T-helper 1 cell treated with Interleukin-12 subunit alpha and Interleukin-12 subunit beta and Interleukin-4 antibody, amounts not matched to agents 30 ng/mL and 1 ng/mL, for 36 hours (primary cell): ENCODE data around the gene TTC28. TPM values are rescaled to one million over a fixed set of nuclear protein-coding genes. Genes with fewer than 3 reads are reported as not detected.
"Not testable (repeated sequence)": the region's sequence is repeated elsewhere in the genome, so short reads cannot be mapped to it uniquely, and the experiment has no call there.

ENCODE experiments used
- intact Hi-C: fragments of 100-400 bp; cut with micrococcal nuclease; formaldehyde crosslinking; loops from one replicate; pipeline ENCODE4 v1.15.1; 2024
- total RNA-seq: library from RNA; stranded (reverse); gene quantifications from 2 replicates; pipeline ENCODE4 v1.2.3, GENCODE V29; 2022

TTC28 gene
- total RNA-seq, 1 donor from 2014 or later = 3.1 TPM

DNA sequence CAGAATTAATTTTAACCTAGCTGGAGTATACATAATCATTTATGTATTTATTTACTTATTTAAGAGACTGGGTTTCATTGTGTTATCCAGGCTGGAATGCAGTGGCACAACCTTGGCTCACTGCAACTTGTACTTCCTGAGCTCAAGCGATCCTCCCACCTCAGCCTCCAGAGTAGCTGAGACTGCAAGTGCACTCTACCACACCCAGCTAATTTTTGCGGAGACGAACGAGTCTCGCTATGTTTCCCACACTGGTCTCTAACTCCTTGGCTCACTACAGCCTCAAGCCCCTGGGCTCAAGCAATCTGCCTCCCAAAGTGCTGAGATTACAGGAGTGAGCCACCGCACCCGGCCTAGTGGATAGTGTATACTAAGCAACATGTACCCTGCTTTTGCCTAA lies 1.5 kb downstream of the TTC28 start:
- intact Hi-C loops = not testable (repeated sequence)

GRCh38 chr22:28674121-28674563 lies 5.5 kb downstream of the TTC28 start:
- intact Hi-C loops = loop anchor here (1.0 to 5.0 kb wide), 5 partner anchors 40 to 282 kb away; partner anchors contain the start of genes HSCB and ZNRF3

GRCh38 chr22:28670756-28671155 lies 8.9 kb downstream of the TTC28 start:
- intact Hi-C loops = loop anchor here (5.0 kb wide), 1 partner anchor 212 kb away; the partner anchor contains the start of gene ZNRF3

GRCh38 chr22:28670161-28670560 lies 9.5 kb downstream of the TTC28 start:
- intact Hi-C loops = loop anchor here (5.0 kb wide), 1 partner anchor 212 kb away; the partner anchor contains the start of gene ZNRF3

DNA sequence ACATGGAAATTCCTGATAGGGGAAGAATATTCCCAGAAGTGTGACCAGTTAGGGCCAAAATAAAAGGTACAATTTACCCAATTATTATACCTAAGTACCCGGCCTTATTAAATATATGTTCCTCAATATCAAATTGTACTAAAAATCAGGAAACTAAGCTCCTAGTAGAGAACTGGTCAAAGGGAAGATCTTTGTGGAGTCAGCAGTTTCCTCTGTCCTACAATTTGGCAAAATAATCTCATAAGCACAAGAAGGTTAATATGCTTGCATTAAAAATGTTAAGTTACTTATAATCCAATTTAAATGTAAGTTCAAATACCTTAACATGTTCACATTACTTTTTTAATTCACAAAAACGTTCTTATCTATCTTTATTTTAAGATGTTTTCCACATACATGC lies 10.3 kb downstream of the TTC28 start:
- intact Hi-C loops = no loop called here

- intact Hi-C loops = not testable (repeated sequence)
Observed at GRCh38 chr22:28663569-28663942, 16.1 kb downstream of the TTC28 start.

GRCh38 chr22:28658448-28658847 lies 21.2 kb downstream of the TTC28 start:
- intact Hi-C loops = no loop called here

GRCh38 chr22:28656181-28656580 lies 23.5 kb downstream of the TTC28 start:
- intact Hi-C loops = no loop called here

- intact Hi-C loops = no loop called here
Observed at GRCh38 chr22:28650463-28650862, 29.2 kb downstream of the TTC28 start.

DNA sequence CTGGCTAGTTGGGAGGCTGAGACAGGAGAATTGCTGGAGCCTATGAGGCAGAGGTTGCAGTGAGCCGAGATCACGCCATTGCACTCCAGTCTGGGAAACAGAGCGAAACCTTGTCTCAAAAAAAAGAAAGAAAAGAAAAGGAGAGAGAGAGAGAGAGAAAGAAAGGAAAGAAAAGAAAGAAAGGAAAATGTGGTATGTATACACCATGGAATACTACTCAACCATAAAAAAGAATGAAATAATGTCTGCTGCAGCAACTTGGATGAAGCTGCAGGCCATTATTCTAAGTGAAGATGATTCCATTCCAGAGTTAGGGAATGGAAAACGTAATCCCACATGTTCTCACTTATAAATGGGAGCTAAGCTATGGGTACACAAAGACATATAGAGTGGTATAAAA lies 30.8 kb downstream of the TTC28 start:
- intact Hi-C loops = no loop called here

- intact Hi-C loops = no loop called here
Observed at GRCh38 chr22:28647216-28647615, 32.4 kb downstream of the TTC28 start.

GRCh38 chr22:28639321-28639720 lies 40.3 kb downstream of the TTC28 start:
- intact Hi-C loops = no loop called here

- intact Hi-C loops = no loop called here
Observed at GRCh38 chr22:28637225-28637624, 42.4 kb downstream of the TTC28 start.

- intact Hi-C loops = no loop called here
Observed at GRCh38 chr22:28630177-28630574, 49.5 kb downstream of the TTC28 start.

- intact Hi-C loops = no loop called here
Observed at GRCh38 chr22:28629420-28630176, 50.0 kb downstream of the TTC28 start.

GRCh38 chr22:28628766-28629165 lies 50.9 kb downstream of the TTC28 start:
- intact Hi-C loops = no loop called here

- intact Hi-C loops = no loop called here
Observed at GRCh38 chr22:28627791-28628190, 51.8 kb downstream of the TTC28 start.

- intact Hi-C loops = no loop called here
Observed at GRCh38 chr22:28620244-28620922, 59.3 kb downstream of the TTC28 start.

DNA sequence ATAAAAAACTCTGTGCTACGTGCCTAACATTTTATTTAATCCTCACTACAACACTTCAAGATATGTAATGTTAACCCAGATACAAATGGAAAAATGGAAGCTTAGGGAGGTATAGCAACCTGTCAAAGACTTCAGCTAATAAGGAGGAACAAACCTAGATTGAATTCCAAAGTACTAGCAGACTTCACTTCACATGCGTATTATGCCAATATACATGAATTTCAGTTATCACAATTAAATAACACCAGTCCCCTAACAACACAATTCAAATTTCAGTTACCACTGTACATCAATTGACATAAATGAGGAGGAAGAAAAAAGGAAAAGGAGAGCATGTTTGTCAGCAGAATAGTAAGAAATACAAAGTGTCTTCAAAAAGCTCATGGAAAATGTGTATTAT lies 60.4 kb downstream of the TTC28 start:
- intact Hi-C loops = no loop called here

DNA sequence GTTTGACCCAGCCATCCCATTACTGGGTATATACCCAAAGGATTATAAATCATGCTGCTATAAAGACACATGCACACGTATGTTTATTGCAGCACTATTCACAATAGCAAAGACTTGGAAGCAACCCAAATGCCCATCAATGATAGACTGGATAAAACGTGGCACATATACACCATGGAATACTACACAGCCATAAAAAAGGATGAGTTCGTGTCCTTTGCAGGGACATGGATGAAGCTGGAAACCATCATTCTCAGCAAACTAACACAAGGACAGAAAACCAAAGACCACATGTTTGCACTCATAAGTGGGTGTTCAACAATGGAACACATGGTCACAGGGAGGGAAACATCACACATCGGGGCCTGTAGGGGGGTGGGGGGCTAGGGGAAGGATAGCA lies 64.2 kb downstream of the TTC28 start:
- intact Hi-C loops = not testable (repeated sequence)

- intact Hi-C loops = loop anchor here (10.0 kb wide), 1 partner anchor 115 kb away; no protein-coding TSS in a partner anchor
Observed at GRCh38 chr22:28609921-28610320, 69.7 kb downstream of the TTC28 start.

DNA sequence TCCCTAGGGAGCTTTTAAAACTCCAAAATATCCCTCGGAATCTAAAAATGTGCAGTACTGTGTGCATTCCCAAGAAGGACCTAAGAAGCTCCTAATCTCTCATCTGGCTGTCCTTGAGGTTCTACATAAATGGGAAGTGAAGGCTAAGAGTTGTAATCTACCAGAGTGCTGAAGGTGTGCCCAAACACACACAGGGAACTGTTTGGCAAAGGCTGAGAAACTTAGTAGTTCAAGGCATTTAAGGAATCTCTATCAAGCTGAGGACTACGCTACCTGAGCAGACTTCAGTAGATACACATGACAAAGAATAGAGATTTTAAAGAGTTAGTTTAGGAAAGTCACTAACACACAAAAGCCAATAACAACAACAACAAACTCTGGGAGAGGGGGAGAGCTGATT lies 71.1 kb downstream of the TTC28 start:
- intact Hi-C loops = loop anchor here (10.0 kb wide), 1 partner anchor 116 kb away; no protein-coding TSS in a partner anchor
